Prostate gland (tissue), 2 donors: ENCODE measurements around the gene JAG2. TPM values are rescaled to one million over a fixed set of nuclear protein-coding genes. Genes with fewer than 3 reads are reported as not detected.

ENCODE experiments used
- DNase-seq: peaks from one replicate; pipeline ENCODE4 v3.0.0-alpha.2; 2019; ENCODE audit warnings: low spot score
- H3K27ac ChIP-seq, 2 donors: fragments of 200-600 bp; sonication (generic); 2 replicates each; pipeline ENCODE4 v1.5.1; 2017 to 2019
- H3K27me3 ChIP-seq: fragments of 200-600 bp; sonication (generic); replicated peaks from 2 replicates; pipeline ENCODE4 v1.5.1; 2019; ENCODE audit not compliant: insufficient read depth
- H3K36me3 ChIP-seq, 2 donors: fragments of 200-600 bp; sonication (generic); 1 replicate in 1 of 2; 2 replicates in 1 of 2; pipeline versions ENCODE4 v1.5.1 to v1.8.1; 2017 to 2019
- H3K4me1 ChIP-seq: fragments of 200-600 bp; sonication (generic); replicated peaks from 2 replicates; pipeline ENCODE4 v1.5.1; 2019
- H3K4me3 ChIP-seq, 2 donors: fragments of 200-600 bp; sonication (generic); 2 replicates each; pipeline ENCODE4 v1.5.1; 2017 to 2019
- H3K9me3 ChIP-seq: fragments of 200-600 bp; sonication (generic); 2 replicates; pipeline ENCODE4 v1.5.1; 2017
- POLR2A ChIP-seq: fragments of 450-650 bp; IDR thresholded peaks from one replicate; pipeline ENCODE4 v1.6.1; 2016; ENCODE audit warnings: antibody characterized with exemption, mild to moderate bottlenecking
- POLR2AphosphoS5 ChIP-seq: sonication (generic); formaldehyde crosslinking; IDR thresholded peaks from one replicate; pipeline ENCODE4 v1.6.1; 2017; ENCODE audit warnings: antibody characterized with exemption
- WGBS: methylation state at CpG from one replicate; pipeline ENCODE4 v1.1.5; 2018; 5-methylcytosine and 5-hydroxymethylcytosine counted together
- intact Hi-C: fragments of 100-400 bp; cut with DNase I; formaldehyde crosslinking; loops from one replicate; pipeline ENCODE4 v1.14.2; 2022
- total RNA-seq, 2 donors: library from RNA; depleted of rRNA; stranded (reverse); fragments of >200 nt; gene quantifications; one replicate each; pipeline ENCODE4 v1.1.0, GENCODE V29; 2016
- TF ChIP-seq, protein P1 (sequence below), 4 experiments: fragments of 200-600 bp in 2 of 4; fragments of 450-650 bp in 2 of 4; sonication (generic) in 2 of 4; IDR thresholded peaks; 1 replicate in 3 of 4; 2 replicates in 1 of 4; pipeline ENCODE4 v1.5.1; 2016 to 2019; ENCODE audit warnings: antibody characterized with exemption in 4 of 4, mild to moderate bottlenecking in 2 of 4, moderate library complexity in 2 of 4

Gene JAG2
- total RNA-seq, 2 donors from 2014 or later = 26.8 to 30.5 TPM

GRCh38 chr14:105195522-105196264 lies 27.1 kb upstream of the JAG2 start:
- Histone ChIP-seq H3K36me3 (no peaks in the 10 kb centered on the region), H3K27me3 (peaks cover 7% of the 10 kb centered on the region), H3K9me3 (no peaks in the 10 kb centered on the region), H3K27ac (no peak overlapping the region), H3K4me1 (no peaks in the 10 kb centered on the region), H3K4me3 (no peak overlapping the region)
- TF ChIP-seq, protein P1, sequence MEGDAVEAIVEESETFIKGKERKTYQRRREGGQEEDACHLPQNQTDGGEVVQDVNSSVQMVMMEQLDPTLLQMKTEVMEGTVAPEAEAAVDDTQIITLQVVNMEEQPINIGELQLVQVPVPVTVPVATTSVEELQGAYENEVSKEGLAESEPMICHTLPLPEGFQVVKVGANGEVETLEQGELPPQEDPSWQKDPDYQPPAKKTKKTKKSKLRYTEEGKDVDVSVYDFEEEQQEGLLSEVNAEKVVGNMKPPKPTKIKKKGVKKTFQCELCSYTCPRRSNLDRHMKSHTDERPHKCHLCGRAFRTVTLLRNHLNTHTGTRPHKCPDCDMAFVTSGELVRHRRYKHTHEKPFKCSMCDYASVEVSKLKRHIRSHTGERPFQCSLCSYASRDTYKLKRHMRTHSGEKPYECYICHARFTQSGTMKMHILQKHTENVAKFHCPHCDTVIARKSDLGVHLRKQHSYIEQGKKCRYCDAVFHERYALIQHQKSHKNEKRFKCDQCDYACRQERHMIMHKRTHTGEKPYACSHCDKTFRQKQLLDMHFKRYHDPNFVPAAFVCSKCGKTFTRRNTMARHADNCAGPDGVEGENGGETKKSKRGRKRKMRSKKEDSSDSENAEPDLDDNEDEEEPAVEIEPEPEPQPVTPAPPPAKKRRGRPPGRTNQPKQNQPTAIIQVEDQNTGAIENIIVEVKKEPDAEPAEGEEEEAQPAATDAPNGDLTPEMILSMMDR (IDR thresholded peaks at IDR 0.05) = no peak
- TF ChIP-seq POLR2AphosphoS5 = no peak
- TF ChIP-seq POLR2A = no peak
- WGBS = 63% methylated on average over 25 of the region's 25 CpGs
- intact Hi-C loops = no loop called here
- no peak for DNase-seq

- intact Hi-C loops = no loop called here
- H3K27ac ChIP-seq = no peak overlapping the region
- no peaks in the 10 kb centered on the region for H3K4me1 ChIP-seq
- H3K27me3 ChIP-seq = peaks cover 3% of the 10 kb centered on the region
- WGBS = 78% methylated on average over 10 of the region's 10 CpGs
- no peaks in the 10 kb centered on the region for H3K9me3 ChIP-seq
- no peak overlapping the region for H3K4me3 ChIP-seq
- TF ChIP-seq, protein P1 (IDR thresholded peaks at IDR 0.05) = no peak
- no peak for TF ChIP-seq POLR2AphosphoS5
- TF ChIP-seq POLR2A = no peak
- no peaks in the 10 kb centered on the region for H3K36me3 ChIP-seq
- DNase-seq = no peak
Measured at GRCh38 chr14:105195051-105195450, 26.5 kb upstream of the JAG2 start.

DNA sequence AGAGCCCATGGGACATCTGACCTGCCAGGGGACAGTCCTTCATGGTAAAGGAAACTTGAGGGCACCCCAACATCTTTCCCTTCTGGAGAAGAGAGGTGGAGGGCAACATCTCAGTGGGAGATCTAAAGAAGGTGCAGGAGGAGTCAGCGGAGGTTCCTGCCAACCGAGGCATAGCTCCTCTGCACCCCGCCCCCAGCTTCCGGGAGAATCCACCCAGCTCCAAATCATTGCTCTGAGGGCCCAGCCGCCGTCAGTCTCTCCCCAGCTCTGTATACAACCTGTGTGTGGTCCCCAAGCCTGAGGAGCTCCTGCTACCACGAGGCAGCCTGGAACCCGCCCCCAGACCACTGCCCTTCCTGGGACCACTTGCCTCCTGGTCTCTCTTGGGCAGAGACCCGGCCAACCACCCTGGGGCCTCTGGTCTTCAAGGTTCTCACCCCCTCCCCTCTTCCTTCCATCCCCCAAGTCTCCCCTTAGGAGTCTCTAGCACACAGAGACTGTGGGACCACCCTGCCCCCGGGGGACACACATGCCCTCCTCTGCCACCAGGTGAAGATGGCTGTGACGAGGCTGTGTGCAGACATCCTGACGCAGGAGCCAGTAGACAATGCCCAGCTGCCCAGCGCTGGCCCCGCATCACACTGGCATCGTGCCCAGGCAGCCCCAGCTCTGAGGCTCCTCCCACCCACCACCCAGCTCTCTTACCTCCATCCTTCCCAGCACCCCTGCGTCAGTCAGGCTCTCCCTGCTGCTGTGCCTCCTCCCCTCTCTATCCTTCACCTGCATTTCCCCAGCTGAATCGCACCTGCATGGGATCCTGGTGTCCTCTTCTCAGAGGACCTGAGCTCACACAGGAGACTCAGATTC lies 25.6 kb upstream of the JAG2 start:
- Histone ChIP-seq H3K4me1 (no peaks in the 10 kb centered on the region), H3K4me3 (no peak overlapping the region), H3K27me3 (peaks cover 3% of the 10 kb centered on the region), H3K27ac (no peak overlapping the region), H3K9me3 (no peaks in the 10 kb centered on the region), H3K36me3 (no peaks in the 10 kb centered on the region)
- DNase-seq = no peak
- TF ChIP-seq POLR2AphosphoS5 (no peak), POLR2A (no peak)
- TF ChIP-seq, protein P1 (IDR thresholded peaks at IDR 0.05) = no peak
- intact Hi-C loops = no loop called here
- 31% methylated on average over 17 of the region's 17 CpGs for WGBS

- H3K9me3 ChIP-seq = no peaks in the 10 kb centered on the region
- H3K27ac ChIP-seq = no peak overlapping the region
- H3K4me3 ChIP-seq = no peak overlapping the region
- H3K4me1 ChIP-seq = no peaks in the 10 kb centered on the region
- WGBS = 42% methylated on average over 19 of the region's 29 CpGs
- H3K36me3 ChIP-seq = no peaks in the 10 kb centered on the region
- DNase-seq = no peak
- intact Hi-C loops = no loop called here
- H3K27me3 ChIP-seq = peaks cover 3% of the 10 kb centered on the region
- TF ChIP-seq POLR2A (no peak), POLR2AphosphoS5 (no peak)
- TF ChIP-seq, protein P1 (IDR thresholded peaks at IDR 0.05) = no peak
Measured at GRCh38 chr14:105192866-105193731, 24.5 kb upstream of the JAG2 start.
